Astrocyte (in vitro differentiated cells and primary cell): Measurements from ENCODE around the gene CD48. TPM values are rescaled to one million over a fixed set of nuclear protein-coding genes. Genes with fewer than 3 reads are reported as not detected.

ENCODE experiments used
- DNase-seq: peaks from one replicate; pipeline ENCODE4 v3.0.0-alpha.2; 2010; ENCODE audit warnings: low read depth
- FAIRE-seq: peaks from 2 replicates; lab custom pipeline; 2011; peaks lifted over from hg19 to GRCh38; lab: Jason Lieb, UNC
- H2AFZ ChIP-seq: 2 replicates; pipeline ENCODE4 v1.6.0; 2012; ENCODE audit warnings: low read depth, low read length, inconsistent platforms
- H3K27ac ChIP-seq: 2 replicates; pipeline ENCODE4 v1.5.1; 2011; ENCODE audit warnings: low read depth, low read length, inconsistent platforms
- H3K27me3 ChIP-seq: 2 replicates; pipeline ENCODE4 v1.6.0; 2011; ENCODE audit warnings: low read length, inconsistent platforms; ENCODE audit not compliant: insufficient read depth
- H3K36me3 ChIP-seq: 2 replicates; pipeline ENCODE4 v1.5.1; 2011; ENCODE audit warnings: low read length, inconsistent platforms; ENCODE audit not compliant: insufficient read depth
- H3K4me1 ChIP-seq: 2 replicates; pipeline ENCODE4 v1.5.1; 2011; ENCODE audit warnings: low read length, inconsistent platforms; ENCODE audit not compliant: insufficient read depth
- H3K4me2 ChIP-seq: 2 replicates; pipeline ENCODE4 v1.6.0; 2012; ENCODE audit warnings: low read length, inconsistent platforms
- H3K4me3 ChIP-seq: 2 replicates; pipeline ENCODE4 v1.5.1; 2011; ENCODE audit warnings: low read depth, mild to moderate bottlenecking, low read length, inconsistent platforms; ENCODE audit not compliant: insufficient read depth
- H3K79me2 ChIP-seq: 2 replicates; pipeline ENCODE4 v1.6.0; 2012; ENCODE audit warnings: mild to moderate bottlenecking, low read length, inconsistent platforms; ENCODE audit not compliant: insufficient read depth
- H3K9ac ChIP-seq: 2 replicates; pipeline ENCODE4 v1.6.0; 2012; ENCODE audit warnings: mild to moderate bottlenecking, low read length, inconsistent platforms
- H3K9me3 ChIP-seq: 2 replicates; pipeline ENCODE4 v1.5.1; 2012; ENCODE audit warnings: low read depth, mild to moderate bottlenecking, low read length, inconsistent platforms; ENCODE audit not compliant: insufficient read depth
- H4K20me1 ChIP-seq: 2 replicates; pipeline ENCODE4 v1.6.0; 2012; ENCODE audit warnings: low read length, inconsistent platforms; ENCODE audit not compliant: insufficient read depth
- H3K27ac Mint-ChIP-seq: one replicate; pipeline ENCODE4 v1.8.0; 2021; ENCODE audit warnings: mild to moderate bottlenecking, mixed read lengths; ENCODE audit not compliant: unreplicated experiment
- H3K27me3 Mint-ChIP-seq: one replicate; pipeline ENCODE4 v1.8.0; 2021; ENCODE audit warnings: low read depth, mixed read lengths; ENCODE audit not compliant: unreplicated experiment
- H3K36me3 Mint-ChIP-seq: one replicate; pipeline ENCODE4 v1.8.0; 2021; ENCODE audit warnings: low read depth, mixed read lengths; ENCODE audit not compliant: unreplicated experiment
- H3K4me1 Mint-ChIP-seq: one replicate; pipeline ENCODE4 v1.8.0; 2021; ENCODE audit warnings: low read depth, mixed read lengths; ENCODE audit not compliant: unreplicated experiment
- H3K4me3 Mint-ChIP-seq: one replicate; pipeline ENCODE4 v1.8.0; 2021; ENCODE audit warnings: mild to moderate bottlenecking, moderate library complexity, mixed read lengths; ENCODE audit not compliant: unreplicated experiment
- H3K9me3 Mint-ChIP-seq: one replicate; pipeline ENCODE4 v1.8.0; 2021; ENCODE audit warnings: mild to moderate bottlenecking, mixed read lengths; ENCODE audit not compliant: unreplicated experiment
- EZH2 ChIP-seq: IDR thresholded peaks from 2 replicates; pipeline ENCODE4 v1.6.1; 2012; ENCODE audit warnings: mild to moderate bottlenecking, low read length, inconsistent platforms; ENCODE audit not compliant: insufficient read depth
- total RNA-seq: library from RNA; stranded (reverse); gene quantifications from 2 replicates; pipeline ENCODE4 v1.2.1, GENCODE V29; 2021
- TF ChIP-seq, protein P1 (sequence below): IDR thresholded peaks from 2 replicates; pipeline ENCODE4 v1.5.1; 2011; ENCODE audit warnings: low read depth, mild to moderate bottlenecking, inconsistent platforms, low read length, moderate library complexity; ENCODE audit not compliant: insufficient read depth

The CD48 gene
- total RNA-seq, 1 donor from 2014 or later, result not detected

DNA sequence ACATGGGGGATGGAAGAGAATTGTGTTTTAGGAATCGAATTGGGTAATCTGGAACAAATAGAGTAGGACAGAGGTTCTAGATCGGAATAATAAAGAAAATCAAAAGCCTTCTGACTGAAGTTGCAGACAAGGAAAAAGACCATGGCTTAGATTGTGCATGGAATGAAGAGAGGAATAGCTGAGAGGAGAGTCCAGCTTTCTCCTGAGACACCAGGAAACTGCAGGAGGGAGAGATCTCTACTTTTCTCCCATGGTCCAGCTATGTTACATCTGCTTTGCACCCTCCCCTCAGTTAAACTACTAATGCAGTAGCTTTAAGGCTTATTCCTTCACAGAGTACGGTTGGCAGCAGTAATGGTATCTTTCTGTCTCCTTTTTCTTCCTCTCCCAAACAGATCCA, 40.8 kb upstream of the CD48 start:
- FAIRE-seq (no peak), DNase-seq (no peak)
- Mint-ChIP-seq H3K27ac (no peak overlapping the region), H3K9me3 (peaks cover 7% of the 10 kb centered on the region), H3K27me3 (peaks cover 15% of the 10 kb centered on the region), H3K4me1 (peaks cover 18% of the 10 kb centered on the region), H3K36me3 (no peaks in the 10 kb centered on the region), H3K4me3 (no peak overlapping the region)
- Histone ChIP-seq H3K79me2 (no peaks in the 10 kb centered on the region), H4K20me1 (no peaks in the 10 kb centered on the region), H3K4me3 (no peak overlapping the region), H3K4me1 (no peaks in the 10 kb centered on the region), H3K4me2 (no peak overlapping the region), H3K9me3 (no peaks in the 10 kb centered on the region), H3K36me3 (no peaks in the 10 kb centered on the region), H3K9ac (no peak overlapping the region), H2AFZ (no peak overlapping the region), H3K27ac (no peak overlapping the region), H3K27me3 (no peaks in the 10 kb centered on the region)
- TF ChIP-seq, protein P1, sequence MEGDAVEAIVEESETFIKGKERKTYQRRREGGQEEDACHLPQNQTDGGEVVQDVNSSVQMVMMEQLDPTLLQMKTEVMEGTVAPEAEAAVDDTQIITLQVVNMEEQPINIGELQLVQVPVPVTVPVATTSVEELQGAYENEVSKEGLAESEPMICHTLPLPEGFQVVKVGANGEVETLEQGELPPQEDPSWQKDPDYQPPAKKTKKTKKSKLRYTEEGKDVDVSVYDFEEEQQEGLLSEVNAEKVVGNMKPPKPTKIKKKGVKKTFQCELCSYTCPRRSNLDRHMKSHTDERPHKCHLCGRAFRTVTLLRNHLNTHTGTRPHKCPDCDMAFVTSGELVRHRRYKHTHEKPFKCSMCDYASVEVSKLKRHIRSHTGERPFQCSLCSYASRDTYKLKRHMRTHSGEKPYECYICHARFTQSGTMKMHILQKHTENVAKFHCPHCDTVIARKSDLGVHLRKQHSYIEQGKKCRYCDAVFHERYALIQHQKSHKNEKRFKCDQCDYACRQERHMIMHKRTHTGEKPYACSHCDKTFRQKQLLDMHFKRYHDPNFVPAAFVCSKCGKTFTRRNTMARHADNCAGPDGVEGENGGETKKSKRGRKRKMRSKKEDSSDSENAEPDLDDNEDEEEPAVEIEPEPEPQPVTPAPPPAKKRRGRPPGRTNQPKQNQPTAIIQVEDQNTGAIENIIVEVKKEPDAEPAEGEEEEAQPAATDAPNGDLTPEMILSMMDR, result no peak
- no peak for TF ChIP-seq EZH2

DNA sequence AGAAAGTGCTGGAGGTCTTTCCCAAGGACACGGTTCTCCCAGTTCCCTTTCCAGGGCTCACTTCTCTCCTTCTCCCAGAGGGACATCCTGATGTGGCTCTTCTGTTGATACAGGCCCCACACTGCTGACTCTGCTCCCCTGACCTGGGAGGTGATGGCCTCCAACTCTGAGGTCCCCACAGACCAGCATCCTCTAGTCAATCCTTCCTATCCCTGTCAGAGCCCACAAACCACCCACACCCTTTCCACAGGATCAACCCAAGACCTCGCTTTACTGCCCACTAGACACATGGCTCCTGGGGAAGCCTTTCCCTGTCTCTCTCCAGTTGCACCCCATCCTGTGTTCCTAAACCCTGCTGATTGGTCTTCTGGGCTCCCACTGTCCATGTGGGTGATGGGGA, 39.0 kb upstream of the CD48 start:
- Mint-ChIP-seq H3K9me3 (peaks cover 4% of the 10 kb centered on the region), H3K36me3 (no peaks in the 10 kb centered on the region), H3K27me3 (peaks cover 13% of the 10 kb centered on the region), H3K27ac (no peak overlapping the region), H3K4me3 (no peak overlapping the region), H3K4me1 (peaks cover 21% of the 10 kb centered on the region)
- no peak for FAIRE-seq
- no peaks in the 10 kb centered on the region for H3K36me3 ChIP-seq
- H3K9me3 ChIP-seq, result no peaks in the 10 kb centered on the region
- H3K4me1 ChIP-seq, result no peaks in the 10 kb centered on the region
- no peak for TF ChIP-seq EZH2
- TF ChIP-seq, protein P1, result no peak
- no peak overlapping the region for H3K4me2 ChIP-seq
- H4K20me1 ChIP-seq, result no peaks in the 10 kb centered on the region
- no peaks in the 10 kb centered on the region for H3K27me3 ChIP-seq
- DNase-seq, result no peak
- H3K9ac ChIP-seq, result no peak overlapping the region
- H3K4me3 ChIP-seq, result no peak overlapping the region
- no peak overlapping the region for H2AFZ ChIP-seq
- H3K27ac ChIP-seq, result no peak overlapping the region
- no peaks in the 10 kb centered on the region for H3K79me2 ChIP-seq

DNA sequence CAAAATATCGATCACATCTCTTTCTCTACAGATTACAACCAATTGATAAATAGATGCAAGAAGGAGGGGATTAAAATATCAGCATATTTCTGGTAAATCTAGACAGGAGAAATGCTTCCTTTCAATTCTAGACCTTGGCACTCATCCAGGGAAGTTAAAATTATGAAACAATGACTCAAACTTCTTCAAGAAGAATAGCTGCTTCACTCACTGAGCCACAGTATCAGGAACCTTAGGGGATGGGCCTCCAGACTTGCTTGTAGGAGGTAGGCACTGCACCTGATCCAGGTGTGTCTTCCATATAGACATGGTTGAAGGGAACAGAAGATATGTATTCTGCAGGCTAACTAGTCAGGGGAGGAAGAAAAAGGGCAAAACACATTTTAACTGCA, 37.3 kb upstream of the CD48 start:
- H3K36me3 ChIP-seq, result no peaks in the 10 kb centered on the region
- H3K4me2 ChIP-seq, result no peak overlapping the region
- no peak overlapping the region for H3K4me3 ChIP-seq
- Mint-ChIP-seq H3K27ac (no peak overlapping the region), H3K4me1 (peaks cover 21% of the 10 kb centered on the region), H3K27me3 (peaks cover 13% of the 10 kb centered on the region), H3K9me3 (peaks cover 2% of the 10 kb centered on the region), H3K4me3 (no peak overlapping the region), H3K36me3 (no peaks in the 10 kb centered on the region)
- no peak overlapping the region for H2AFZ ChIP-seq
- H3K4me1 ChIP-seq, result no peaks in the 10 kb centered on the region
- TF ChIP-seq, protein P1, result no peak
- FAIRE-seq, result no peak
- no peaks in the 10 kb centered on the region for H3K9me3 ChIP-seq
- no peaks in the 10 kb centered on the region for H3K27me3 ChIP-seq
- no peak for DNase-seq
- no peak overlapping the region for H3K27ac ChIP-seq
- H3K79me2 ChIP-seq, result no peaks in the 10 kb centered on the region
- no peak overlapping the region for H3K9ac ChIP-seq
- no peaks in the 10 kb centered on the region for H4K20me1 ChIP-seq
